Tibial artery (tissue), 4 donors: Measurements from ENCODE around the gene SPACA5.
"Not testable (repeated sequence)": the region's sequence is repeated elsewhere in the genome, so short reads cannot be mapped to it uniquely, and the experiment has no call there.

Source experiments
- DNase-seq, 2 donors: peaks; one replicate each; pipeline ENCODE4 v3.0.0-alpha.2; 2019
- H3K27ac ChIP-seq, 2 donors: fragments of 200-600 bp; sonication (generic) in 1 of 2; 1 replicate in 1 of 2; 2 replicates in 1 of 2; pipeline ENCODE4 v1.5.1; 2018 to 2019; ENCODE audit warnings: mild to moderate bottlenecking in 1 of 2
- H3K27me3 ChIP-seq, 2 donors: fragments of 200-600 bp; sonication (generic) in 1 of 2; one replicate each; pipeline versions ENCODE4 v1.5.1 to v1.6.0; 2016 to 2019
- H3K36me3 ChIP-seq, 3 donors: fragments of 200-600 bp; sonication (generic) in 2 of 3; one replicate each; pipeline ENCODE4 v1.5.1; 2016 to 2019; ENCODE audit warnings: mild to moderate bottlenecking in 2 of 3
- H3K4me1 ChIP-seq, 4 donors: fragments of 200-600 bp; sonication (generic) in 2 of 4; 1 replicate in 3 of 4; 2 replicates in 1 of 4; pipeline ENCODE4 v1.5.1; 2016 to 2019
- H3K4me3 ChIP-seq, 2 donors: fragments of 200-600 bp; sonication (generic) in 1 of 2; 1 replicate in 1 of 2; 2 replicates in 1 of 2; pipeline ENCODE4 v1.5.1; 2018 to 2019; ENCODE audit warnings: mild to moderate bottlenecking in 2 of 2
- H3K9me3 ChIP-seq, 3 donors: fragments of 200-600 bp; sonication (generic) in 1 of 3; one replicate each; pipeline ENCODE4 v1.5.1; 2016 to 2019
- CTCF ChIP-seq, 2 experiments: fragments of 200-600 bp in 1 of 2; fragments of 450-650 bp in 1 of 2; IDR thresholded peaks; one replicate each; pipeline ENCODE4 v1.5.1; 2017 to 2019; ENCODE audit warnings: antibody characterized with exemption in 2 of 2, mild to moderate bottlenecking in 1 of 2, moderate library complexity in 1 of 2
- intact Hi-C: fragments of 100-400 bp; cut with DNase I; formaldehyde crosslinking; loops from one replicate; pipeline ENCODE4 v1.15.0; 2023; ENCODE audit warnings: low total_unique reads

SPACA5 gene

GRCh38 chrX:48021026-48021900 lies 14.5 kb downstream of the SPACA5 start:
- Histone ChIP-seq H3K27ac (peak overlapping the region; percentile 83 to 87), H3K4me1 (no peaks in the 10 kb centered on the region), H3K4me3 (peak overlapping the region; percentile 54 to 57), H3K36me3 (no peaks in the 10 kb centered on the region), H3K27me3 (no peaks in the 10 kb centered on the region), H3K9me3 (peaks cover 0 to 6% (median 0%) of the 10 kb centered on the region in 3 donors)
- TF ChIP-seq CTCF (IDR thresholded peaks at IDR 0.05) = no peak
- intact Hi-C loops = loop anchor here (10.0 kb wide), 1 partner anchor 186 kb away; the partner anchor contains the start of gene ZNF81
- peak; percentile 56 to 82 for DNase-seq

- H3K4me3 ChIP-seq = peak overlapping the region; percentile 54 to 57
- H3K4me1 ChIP-seq = no peaks in the 10 kb centered on the region
- DNase-seq = no peak
- peak overlapping the region; percentile 83 to 87 for H3K27ac ChIP-seq
- H3K36me3 ChIP-seq = no peaks in the 10 kb centered on the region
- H3K9me3 ChIP-seq = peaks cover 0 to 6% (median 0%) of the 10 kb centered on the region in 3 donors
- no peak for TF ChIP-seq CTCF (IDR thresholded peaks at IDR 0.05)
- no peaks in the 10 kb centered on the region for H3K27me3 ChIP-seq
- intact Hi-C loops = loop anchor here (10.0 kb wide), 1 partner anchor 187 kb away; the partner anchor contains the start of gene ZNF81
These were observed 15.3 kb downstream of the SPACA5 start for GRCh38 chrX:48022100-48022499.

GRCh38 chrX:48022738-48023137 lies 15.9 kb downstream of the SPACA5 start:
- Histone ChIP-seq H3K9me3 (peaks cover 0 to 6% (median 0%) of the 10 kb centered on the region in 3 donors), H3K27me3 (no peaks in the 10 kb centered on the region), H3K27ac (no peak overlapping the region), H3K36me3 (no peaks in the 10 kb centered on the region), H3K4me3 (no peak overlapping the region), H3K4me1 (no peaks in the 10 kb centered on the region)
- intact Hi-C loops = loop anchor here (10.0 kb wide), 1 partner anchor 188 kb away; the partner anchor contains the start of gene ZNF81
- TF ChIP-seq CTCF (IDR thresholded peaks at IDR 0.05) = no peak
- DNase-seq = no peak

- Histone ChIP-seq H3K9me3 (peaks cover 0 to 6% (median 0%) of the 10 kb centered on the region in 3 donors), H3K27me3 (no peaks in the 10 kb centered on the region), H3K4me1 (no peaks in the 10 kb centered on the region), H3K36me3 (no peaks in the 10 kb centered on the region), H3K27ac (no peak overlapping the region), H3K4me3 (no peak overlapping the region)
- intact Hi-C loops = loop anchor here (10.0 kb wide), 1 partner anchor 191 kb away; the partner anchor contains the start of gene ZNF81
- DNase-seq = peak in 1 of 2 donors; percentile 42
- peak; percentile 36 for TF ChIP-seq CTCF (IDR thresholded peaks at IDR 0.05)
These were observed 18.8 kb downstream of the SPACA5 start for GRCh38 chrX:48025561-48025960.

GRCh38 chrX:48027545-48027944 lies 20.8 kb downstream of the SPACA5 start:
- H3K36me3 ChIP-seq, H3K27me3 ChIP-seq, H3K4me1 ChIP-seq, H3K4me3 ChIP-seq, H3K9me3 ChIP-seq, H3K27ac ChIP-seq, DNase-seq: not testable (repeated sequence)
- intact Hi-C loops = loop anchor here (10.0 kb wide), 1 partner anchor 193 kb away; the partner anchor contains the start of gene ZNF81

- no peak overlapping the region for H3K4me3 ChIP-seq
- intact Hi-C loops = loop anchor here (10.0 kb wide), 1 partner anchor 193 kb away; the partner anchor contains the start of gene ZNF81
- no peak overlapping the region for H3K27ac ChIP-seq
- H3K4me1 ChIP-seq = no peaks in the 10 kb centered on the region
- no peak for TF ChIP-seq CTCF (IDR thresholded peaks at IDR 0.05)
- no peaks in the 10 kb centered on the region for H3K36me3 ChIP-seq
- no peak for DNase-seq
- H3K9me3 ChIP-seq = no peaks in the 10 kb centered on the region
- no peaks in the 10 kb centered on the region for H3K27me3 ChIP-seq
These were observed 21.3 kb downstream of the SPACA5 start for GRCh38 chrX:48028091-48028490.
